Stomach (tissue), 4 donors: Measurements from ENCODE around the gene ANGPTL7.

Source experiments
- CTCF ChIP-seq, 7 experiments: fragments of 450-650 bp in 4 of 7; fragments of 200-600 bp in 3 of 7; sonication (generic) in 3 of 7; IDR thresholded peaks; one replicate each; pipeline ENCODE4 v1.5.1; 2016 to 2019; ENCODE audit warnings: antibody characterized with exemption in 7 of 7, control low read depth in 2 of 7, mild to moderate bottlenecking in 1 of 7
- EP300 ChIP-seq: sonication (generic); formaldehyde crosslinking; IDR thresholded peaks from one replicate; pipeline ENCODE4 v1.6.1; 2017; ENCODE audit warnings: antibody characterized with exemption

GRCh38 chr1:11157867-11158266 lies 31.3 kb upstream of the ANGPTL7 start:
- TF ChIP-seq CTCF (IDR thresholded peaks at IDR 0.05) (no peak), EP300 (no peak)
